ENCODE data around the gene IFRD1.

Gene IFRD1

DNA sequence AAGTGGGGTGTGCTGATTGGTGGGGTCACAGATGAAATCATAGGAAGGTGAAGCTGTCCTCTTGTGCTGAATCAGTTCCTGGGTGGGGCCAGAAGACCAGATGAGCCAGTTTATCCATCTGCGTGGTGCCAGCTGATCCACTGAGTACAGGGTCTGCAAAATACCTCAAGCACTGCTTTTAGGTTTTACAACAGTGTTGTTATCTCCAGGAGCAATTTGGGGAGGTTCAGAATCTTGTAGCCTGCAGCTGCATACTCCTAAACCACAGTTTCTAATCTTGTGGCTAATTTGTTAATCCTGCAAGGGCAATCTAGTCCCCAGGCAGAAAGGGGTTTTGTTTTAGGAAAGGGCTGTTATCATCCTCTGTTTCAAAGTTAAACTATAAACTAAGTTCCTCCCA, 17.0 kb upstream of the IFRD1 start:
- Histone ChIP-seq H3K27ac (no peak overlapping the region), H3K36me3 (ENCODE audit: control insufficient read depth, insufficient read depth, low read length) (no peaks in the 10 kb centered on the region), H2AFZ (no peak overlapping the region), H3K9me3 (ENCODE audit: control insufficient read depth, low read length) (no peaks in the 10 kb centered on the region), H3K4me1 (no peaks in the 10 kb centered on the region), H3K9ac (no peak overlapping the region), H3K79me2 (no peaks in the 10 kb centered on the region), H3K27me3 (ENCODE audit: control insufficient read depth, insufficient read depth, low read length) (no peaks in the 10 kb centered on the region), H3K4me3 (ENCODE audit: low read depth, low read length) (no peak overlapping the region), H3K4me2 (ENCODE audit: low read length) (no peak overlapping the region)
- TF ChIP-seq, protein P1, sequence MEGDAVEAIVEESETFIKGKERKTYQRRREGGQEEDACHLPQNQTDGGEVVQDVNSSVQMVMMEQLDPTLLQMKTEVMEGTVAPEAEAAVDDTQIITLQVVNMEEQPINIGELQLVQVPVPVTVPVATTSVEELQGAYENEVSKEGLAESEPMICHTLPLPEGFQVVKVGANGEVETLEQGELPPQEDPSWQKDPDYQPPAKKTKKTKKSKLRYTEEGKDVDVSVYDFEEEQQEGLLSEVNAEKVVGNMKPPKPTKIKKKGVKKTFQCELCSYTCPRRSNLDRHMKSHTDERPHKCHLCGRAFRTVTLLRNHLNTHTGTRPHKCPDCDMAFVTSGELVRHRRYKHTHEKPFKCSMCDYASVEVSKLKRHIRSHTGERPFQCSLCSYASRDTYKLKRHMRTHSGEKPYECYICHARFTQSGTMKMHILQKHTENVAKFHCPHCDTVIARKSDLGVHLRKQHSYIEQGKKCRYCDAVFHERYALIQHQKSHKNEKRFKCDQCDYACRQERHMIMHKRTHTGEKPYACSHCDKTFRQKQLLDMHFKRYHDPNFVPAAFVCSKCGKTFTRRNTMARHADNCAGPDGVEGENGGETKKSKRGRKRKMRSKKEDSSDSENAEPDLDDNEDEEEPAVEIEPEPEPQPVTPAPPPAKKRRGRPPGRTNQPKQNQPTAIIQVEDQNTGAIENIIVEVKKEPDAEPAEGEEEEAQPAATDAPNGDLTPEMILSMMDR (IDR thresholded peaks at IDR 0.05), result no peak

DNA sequence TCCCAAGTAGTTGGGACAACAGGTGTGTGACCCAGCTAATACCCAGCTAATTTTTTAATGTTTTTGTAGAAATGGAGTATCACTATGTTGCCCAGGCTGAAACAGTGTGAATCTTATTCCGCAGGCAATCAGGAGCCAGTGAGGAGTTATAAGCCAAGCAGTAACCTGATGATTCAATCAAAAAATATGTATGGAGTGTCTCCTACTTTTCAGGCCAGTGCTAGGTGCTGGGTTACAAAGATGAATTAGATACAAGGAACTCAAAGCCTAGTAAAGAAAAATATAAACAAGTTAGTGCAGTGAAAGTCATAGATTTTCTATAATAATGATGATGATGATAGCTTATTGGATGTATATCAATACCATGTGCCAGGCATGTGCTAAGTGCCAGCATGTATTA, 13.2 kb upstream of the IFRD1 start:
- Histone ChIP-seq H2AFZ (no peak overlapping the region), H3K27ac (no peak overlapping the region), H3K4me1 (no peaks in the 10 kb centered on the region), H3K27me3 (ENCODE audit: control insufficient read depth, insufficient read depth, low read length) (no peaks in the 10 kb centered on the region), H3K4me3 (ENCODE audit: low read depth, low read length) (no peak overlapping the region), H3K9me3 (ENCODE audit: control insufficient read depth, low read length) (no peaks in the 10 kb centered on the region), H3K36me3 (ENCODE audit: control insufficient read depth, insufficient read depth, low read length) (no peaks in the 10 kb centered on the region), H3K9ac (no peak overlapping the region), H3K4me2 (ENCODE audit: low read length) (no peak overlapping the region), H3K79me2 (no peaks in the 10 kb centered on the region)
- TF ChIP-seq, protein P1 (IDR thresholded peaks at IDR 0.05), result no peak

DNA sequence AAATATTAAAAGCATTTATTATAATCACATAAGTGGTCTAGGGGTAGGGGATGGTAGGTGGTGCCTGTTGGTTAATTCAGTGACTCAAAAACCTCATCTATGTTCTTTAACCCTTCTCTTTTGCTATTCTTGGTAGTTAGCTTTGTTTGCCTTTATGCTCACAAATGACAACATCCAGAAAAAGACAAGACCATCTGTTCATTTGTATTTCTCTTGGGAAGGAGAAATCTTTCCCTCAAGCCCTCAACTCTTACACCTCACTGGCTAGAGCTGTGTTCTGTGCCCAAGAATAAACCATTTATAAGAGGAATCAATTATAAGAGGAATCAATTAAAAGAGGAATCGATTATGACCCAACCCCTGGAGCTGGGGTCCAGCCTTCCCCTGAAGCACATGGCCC, 10.8 kb upstream of the IFRD1 start:
- Histone ChIP-seq H3K9me3 (ENCODE audit: control insufficient read depth, low read length) (no peaks in the 10 kb centered on the region), H3K36me3 (ENCODE audit: control insufficient read depth, insufficient read depth, low read length) (no peaks in the 10 kb centered on the region), H3K27ac (no peak overlapping the region), H3K4me3 (ENCODE audit: low read depth, low read length) (no peak overlapping the region), H2AFZ (no peak overlapping the region), H3K79me2 (no peaks in the 10 kb centered on the region), H3K4me1 (no peaks in the 10 kb centered on the region), H3K9ac (no peak overlapping the region), H3K27me3 (ENCODE audit: control insufficient read depth, insufficient read depth, low read length) (no peaks in the 10 kb centered on the region), H3K4me2 (ENCODE audit: low read length) (no peak overlapping the region)
- TF ChIP-seq, protein P1 (IDR thresholded peaks at IDR 0.05), result no peak

DNA sequence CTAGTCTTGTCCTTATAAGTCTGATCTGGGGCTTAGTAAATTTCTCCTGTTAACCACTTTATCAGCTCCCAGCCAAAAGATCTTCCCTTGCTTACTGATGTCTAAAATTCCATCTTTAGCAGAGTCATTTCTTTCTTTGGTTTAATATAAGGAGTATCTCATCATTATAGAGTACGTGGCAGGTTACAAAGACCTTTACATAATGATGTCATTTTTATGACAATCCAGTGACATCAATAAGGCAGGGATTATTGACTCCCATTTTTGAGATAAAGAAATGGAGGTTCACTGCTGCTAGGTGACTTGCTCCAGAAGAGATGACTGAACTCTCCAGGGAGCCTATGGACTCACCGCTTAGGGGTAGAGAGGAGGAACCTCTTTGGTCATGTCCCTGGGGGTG, 8.1 kb upstream of the IFRD1 start:
- TF ChIP-seq, protein P1 (IDR thresholded peaks at IDR 0.05), result no peak
- Histone ChIP-seq H3K4me2 (ENCODE audit: low read length) (no peak overlapping the region), H3K79me2 (no peaks in the 10 kb centered on the region), H3K27me3 (ENCODE audit: control insufficient read depth, insufficient read depth, low read length) (no peaks in the 10 kb centered on the region), H3K9ac (no peak overlapping the region), H3K4me3 (ENCODE audit: low read depth, low read length) (no peak overlapping the region), H2AFZ (no peak overlapping the region), H3K27ac (no peak overlapping the region), H3K4me1 (no peaks in the 10 kb centered on the region), H3K9me3 (ENCODE audit: control insufficient read depth, low read length) (no peaks in the 10 kb centered on the region), H3K36me3 (ENCODE audit: control insufficient read depth, insufficient read depth, low read length) (no peaks in the 10 kb centered on the region)

DNA sequence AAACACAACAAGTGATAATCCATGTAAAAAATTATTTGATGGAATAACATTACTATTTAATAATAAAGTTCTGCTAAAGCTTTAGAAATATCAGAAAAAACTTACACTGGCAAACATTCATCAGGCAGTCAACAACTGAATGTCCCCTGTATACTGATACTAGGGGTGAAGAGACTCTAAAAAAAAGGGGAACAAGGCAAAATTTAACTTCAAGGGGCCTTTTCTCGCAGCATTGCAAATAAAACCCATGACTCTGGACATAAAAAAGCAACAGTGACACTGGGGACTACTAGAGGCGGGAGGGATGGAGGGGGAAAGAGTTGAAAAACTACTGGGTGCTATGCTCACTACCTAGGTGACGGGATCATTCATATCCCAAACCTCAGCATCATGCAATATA, 5.8 kb upstream of the IFRD1 start:
- H3K79me2 ChIP-seq, result no peaks in the 10 kb centered on the region
- H3K36me3 ChIP-seq (ENCODE audit: control insufficient read depth, insufficient read depth, low read length), result no peaks in the 10 kb centered on the region
- no peaks in the 10 kb centered on the region for H3K27me3 ChIP-seq (ENCODE audit: control insufficient read depth, insufficient read depth, low read length)
- H3K27ac ChIP-seq, result no peak overlapping the region
- H3K4me1 ChIP-seq, result no peaks in the 10 kb centered on the region
- no peak overlapping the region for H3K4me2 ChIP-seq (ENCODE audit: low read length)
- H3K9me3 ChIP-seq (ENCODE audit: control insufficient read depth, low read length), result no peaks in the 10 kb centered on the region
- TF ChIP-seq, protein P1 (IDR thresholded peaks at IDR 0.05), result no peak
- H3K9ac ChIP-seq, result no peak overlapping the region
- H2AFZ ChIP-seq, result no peak overlapping the region
- H3K4me3 ChIP-seq (ENCODE audit: low read depth, low read length), result no peak overlapping the region

Data from parathyroid adenoma (tissue), 2 donors.